Measurements from ENCODE around the gene ZNF467.

DNA sequence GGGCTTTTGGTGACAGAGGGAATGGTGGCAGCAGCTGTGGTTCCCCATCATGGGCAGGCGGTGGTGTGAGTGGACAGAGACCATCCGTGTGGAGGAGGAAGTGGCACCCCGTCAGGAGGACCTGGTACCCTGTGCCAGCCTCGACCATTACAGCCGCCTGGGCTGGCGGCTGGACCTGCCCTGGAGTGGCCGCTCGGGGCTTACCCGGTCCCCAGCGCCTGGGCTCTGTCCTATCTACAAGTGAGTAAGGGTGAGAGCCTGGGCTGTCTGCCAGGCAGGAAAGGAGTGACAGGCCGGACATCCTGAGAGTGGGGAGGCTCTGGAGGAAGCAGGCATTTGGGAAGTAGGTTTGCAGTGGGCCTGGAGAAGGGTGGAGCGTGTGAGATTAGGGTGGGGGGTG is 2.9 kb upstream of the ZNF467 start:
- TF ChIP-seq, protein P1, sequence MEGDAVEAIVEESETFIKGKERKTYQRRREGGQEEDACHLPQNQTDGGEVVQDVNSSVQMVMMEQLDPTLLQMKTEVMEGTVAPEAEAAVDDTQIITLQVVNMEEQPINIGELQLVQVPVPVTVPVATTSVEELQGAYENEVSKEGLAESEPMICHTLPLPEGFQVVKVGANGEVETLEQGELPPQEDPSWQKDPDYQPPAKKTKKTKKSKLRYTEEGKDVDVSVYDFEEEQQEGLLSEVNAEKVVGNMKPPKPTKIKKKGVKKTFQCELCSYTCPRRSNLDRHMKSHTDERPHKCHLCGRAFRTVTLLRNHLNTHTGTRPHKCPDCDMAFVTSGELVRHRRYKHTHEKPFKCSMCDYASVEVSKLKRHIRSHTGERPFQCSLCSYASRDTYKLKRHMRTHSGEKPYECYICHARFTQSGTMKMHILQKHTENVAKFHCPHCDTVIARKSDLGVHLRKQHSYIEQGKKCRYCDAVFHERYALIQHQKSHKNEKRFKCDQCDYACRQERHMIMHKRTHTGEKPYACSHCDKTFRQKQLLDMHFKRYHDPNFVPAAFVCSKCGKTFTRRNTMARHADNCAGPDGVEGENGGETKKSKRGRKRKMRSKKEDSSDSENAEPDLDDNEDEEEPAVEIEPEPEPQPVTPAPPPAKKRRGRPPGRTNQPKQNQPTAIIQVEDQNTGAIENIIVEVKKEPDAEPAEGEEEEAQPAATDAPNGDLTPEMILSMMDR (conservative IDR thresholded peaks at IDR 0.05; ENCODE audit: low read depth in 2 of 2) = no peak
- TF ChIP-seq EZH2 (IDR thresholded peaks at IDR 0.05; ENCODE audit: low read depth, unreplicated experiment) (no peak), EZH2phosphoT487 (IDR thresholded peaks at IDR 0.05; ENCODE audit: unreplicated experiment) (no peak), CREB1 (CRISPR knock-in tag; IDR thresholded peaks at IDR 0.05; ENCODE audit: low read depth) (no peak), POLR2AphosphoS5 (IDR thresholded peaks at IDR 0.05; ENCODE audit: low read depth) (no peak), STAT1 (IDR thresholded peaks at IDR 0.05; ENCODE audit: unreplicated experiment) (no peak), ZNF114 (CRISPR knock-in tag; IDR thresholded peaks at IDR 0.05) (no peak)
- TF ChIP-seq, protein P2, sequence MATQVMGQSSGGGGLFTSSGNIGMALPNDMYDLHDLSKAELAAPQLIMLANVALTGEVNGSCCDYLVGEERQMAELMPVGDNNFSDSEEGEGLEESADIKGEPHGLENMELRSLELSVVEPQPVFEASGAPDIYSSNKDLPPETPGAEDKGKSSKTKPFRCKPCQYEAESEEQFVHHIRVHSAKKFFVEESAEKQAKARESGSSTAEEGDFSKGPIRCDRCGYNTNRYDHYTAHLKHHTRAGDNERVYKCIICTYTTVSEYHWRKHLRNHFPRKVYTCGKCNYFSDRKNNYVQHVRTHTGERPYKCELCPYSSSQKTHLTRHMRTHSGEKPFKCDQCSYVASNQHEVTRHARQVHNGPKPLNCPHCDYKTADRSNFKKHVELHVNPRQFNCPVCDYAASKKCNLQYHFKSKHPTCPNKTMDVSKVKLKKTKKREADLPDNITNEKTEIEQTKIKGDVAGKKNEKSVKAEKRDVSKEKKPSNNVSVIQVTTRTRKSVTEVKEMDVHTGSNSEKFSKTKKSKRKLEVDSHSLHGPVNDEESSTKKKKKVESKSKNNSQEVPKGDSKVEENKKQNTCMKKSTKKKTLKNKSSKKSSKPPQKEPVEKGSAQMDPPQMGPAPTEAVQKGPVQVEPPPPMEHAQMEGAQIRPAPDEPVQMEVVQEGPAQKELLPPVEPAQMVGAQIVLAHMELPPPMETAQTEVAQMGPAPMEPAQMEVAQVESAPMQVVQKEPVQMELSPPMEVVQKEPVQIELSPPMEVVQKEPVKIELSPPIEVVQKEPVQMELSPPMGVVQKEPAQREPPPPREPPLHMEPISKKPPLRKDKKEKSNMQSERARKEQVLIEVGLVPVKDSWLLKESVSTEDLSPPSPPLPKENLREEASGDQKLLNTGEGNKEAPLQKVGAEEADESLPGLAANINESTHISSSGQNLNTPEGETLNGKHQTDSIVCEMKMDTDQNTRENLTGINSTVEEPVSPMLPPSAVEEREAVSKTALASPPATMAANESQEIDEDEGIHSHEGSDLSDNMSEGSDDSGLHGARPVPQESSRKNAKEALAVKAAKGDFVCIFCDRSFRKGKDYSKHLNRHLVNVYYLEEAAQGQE (IDR thresholded peaks at IDR 0.05; ENCODE audit: unreplicated experiment) = no peak
- TF ChIP-seq, protein P3, sequence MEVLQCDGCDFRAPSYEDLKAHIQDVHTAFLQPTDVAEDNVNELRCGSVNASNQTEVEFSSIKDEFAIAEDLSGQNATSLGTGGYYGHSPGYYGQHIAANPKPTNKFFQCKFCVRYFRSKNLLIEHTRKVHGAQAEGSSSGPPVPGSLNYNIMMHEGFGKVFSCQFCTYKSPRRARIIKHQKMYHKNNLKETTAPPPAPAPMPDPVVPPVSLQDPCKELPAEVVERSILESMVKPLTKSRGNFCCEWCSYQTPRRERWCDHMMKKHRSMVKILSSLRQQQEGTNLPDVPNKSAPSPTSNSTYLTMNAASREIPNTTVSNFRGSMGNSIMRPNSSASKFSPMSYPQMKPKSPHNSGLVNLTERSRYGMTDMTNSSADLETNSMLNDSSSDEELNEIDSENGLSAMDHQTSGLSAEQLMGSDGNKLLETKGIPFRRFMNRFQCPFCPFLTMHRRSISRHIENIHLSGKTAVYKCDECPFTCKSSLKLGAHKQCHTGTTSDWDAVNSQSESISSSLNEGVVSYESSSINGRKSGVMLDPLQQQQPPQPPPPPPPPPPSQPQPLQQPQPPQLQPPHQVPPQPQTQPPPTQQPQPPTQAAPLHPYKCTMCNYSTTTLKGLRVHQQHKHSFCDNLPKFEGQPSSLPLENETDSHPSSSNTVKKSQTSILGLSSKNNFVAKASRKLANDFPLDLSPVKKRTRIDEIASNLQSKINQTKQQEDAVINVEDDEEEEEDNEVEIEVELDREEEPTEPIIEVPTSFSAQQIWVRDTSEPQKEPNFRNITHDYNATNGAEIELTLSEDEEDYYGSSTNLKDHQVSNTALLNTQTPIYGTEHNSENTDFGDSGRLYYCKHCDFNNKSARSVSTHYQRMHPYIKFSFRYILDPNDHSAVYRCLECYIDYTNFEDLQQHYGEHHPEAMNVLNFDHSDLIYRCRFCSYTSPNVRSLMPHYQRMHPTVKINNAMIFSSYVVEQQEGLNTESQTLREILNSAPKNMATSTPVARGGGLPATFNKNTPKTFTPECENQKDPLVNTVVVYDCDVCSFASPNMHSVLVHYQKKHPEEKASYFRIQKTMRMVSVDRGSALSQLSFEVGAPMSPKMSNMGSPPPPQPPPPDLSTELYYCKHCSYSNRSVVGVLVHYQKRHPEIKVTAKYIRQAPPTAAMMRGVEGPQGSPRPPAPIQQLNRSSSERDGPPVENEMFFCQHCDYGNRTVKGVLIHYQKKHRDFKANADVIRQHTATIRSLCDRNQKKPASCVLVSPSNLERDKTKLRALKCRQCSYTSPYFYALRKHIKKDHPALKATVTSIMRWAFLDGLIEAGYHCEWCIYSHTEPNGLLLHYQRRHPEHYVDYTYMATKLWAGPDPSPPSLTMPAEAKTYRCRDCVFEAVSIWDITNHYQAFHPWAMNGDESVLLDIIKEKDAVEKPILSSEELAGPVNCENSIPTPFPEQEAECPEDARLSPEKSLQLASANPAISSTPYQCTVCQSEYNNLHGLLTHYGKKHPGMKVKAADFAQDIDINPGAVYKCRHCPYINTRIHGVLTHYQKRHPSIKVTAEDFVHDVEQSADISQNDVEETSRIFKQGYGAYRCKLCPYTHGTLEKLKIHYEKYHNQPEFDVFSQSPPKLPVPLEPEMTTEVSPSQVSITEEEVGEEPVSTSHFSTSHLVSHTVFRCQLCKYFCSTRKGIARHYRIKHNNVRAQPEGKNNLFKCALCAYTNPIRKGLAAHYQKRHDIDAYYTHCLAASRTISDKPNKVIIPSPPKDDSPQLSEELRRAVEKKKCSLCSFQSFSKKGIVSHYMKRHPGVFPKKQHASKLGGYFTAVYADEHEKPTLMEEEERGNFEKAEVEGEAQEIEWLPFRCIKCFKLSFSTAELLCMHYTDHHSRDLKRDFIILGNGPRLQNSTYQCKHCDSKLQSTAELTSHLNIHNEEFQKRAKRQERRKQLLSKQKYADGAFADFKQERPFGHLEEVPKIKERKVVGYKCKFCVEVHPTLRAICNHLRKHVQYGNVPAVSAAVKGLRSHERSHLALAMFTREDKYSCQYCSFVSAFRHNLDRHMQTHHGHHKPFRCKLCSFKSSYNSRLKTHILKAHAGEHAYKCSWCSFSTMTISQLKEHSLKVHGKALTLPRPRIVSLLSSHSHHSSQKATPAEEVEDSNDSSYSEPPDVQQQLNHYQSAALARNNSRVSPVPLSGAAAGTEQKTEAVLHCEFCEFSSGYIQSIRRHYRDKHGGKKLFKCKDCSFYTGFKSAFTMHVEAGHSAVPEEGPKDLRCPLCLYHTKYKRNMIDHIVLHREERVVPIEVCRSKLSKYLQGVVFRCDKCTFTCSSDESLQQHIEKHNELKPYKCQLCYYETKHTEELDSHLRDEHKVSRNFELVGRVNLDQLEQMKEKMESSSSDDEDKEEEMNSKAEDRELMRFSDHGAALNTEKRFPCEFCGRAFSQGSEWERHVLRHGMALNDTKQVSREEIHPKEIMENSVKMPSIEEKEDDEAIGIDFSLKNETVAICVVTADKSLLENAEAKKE (CRISPR knock-in tag; IDR thresholded peaks at IDR 0.05) = no peak
- TF ChIP-seq, protein P4, sequence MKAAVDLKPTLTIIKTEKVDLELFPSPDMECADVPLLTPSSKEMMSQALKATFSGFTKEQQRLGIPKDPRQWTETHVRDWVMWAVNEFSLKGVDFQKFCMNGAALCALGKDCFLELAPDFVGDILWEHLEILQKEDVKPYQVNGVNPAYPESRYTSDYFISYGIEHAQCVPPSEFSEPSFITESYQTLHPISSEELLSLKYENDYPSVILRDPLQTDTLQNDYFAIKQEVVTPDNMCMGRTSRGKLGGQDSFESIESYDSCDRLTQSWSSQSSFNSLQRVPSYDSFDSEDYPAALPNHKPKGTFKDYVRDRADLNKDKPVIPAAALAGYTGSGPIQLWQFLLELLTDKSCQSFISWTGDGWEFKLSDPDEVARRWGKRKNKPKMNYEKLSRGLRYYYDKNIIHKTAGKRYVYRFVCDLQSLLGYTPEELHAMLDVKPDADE (IDR thresholded peaks at IDR 0.05) = no peak
